K562 treated with DMSO at 1 percent for 48 hours (cell line): Measurements from ENCODE around the gene ARL14. TPM values are rescaled to one million over a fixed set of nuclear protein-coding genes. Genes with fewer than 3 reads are reported as not detected.

ENCODE experiments used
- total RNA-seq: library from RNA; unstranded; fragments of 300-600 nt; gene quantifications from 2 replicates; pipeline ENCODE4 v1.2.3, GENCODE V29; 2022; ENCODE audit warnings: low replicate concordance; ENCODE audit errors: extremely low read depth

Gene ARL14
- total RNA-seq = not detected in 2 replicates

DNA sequence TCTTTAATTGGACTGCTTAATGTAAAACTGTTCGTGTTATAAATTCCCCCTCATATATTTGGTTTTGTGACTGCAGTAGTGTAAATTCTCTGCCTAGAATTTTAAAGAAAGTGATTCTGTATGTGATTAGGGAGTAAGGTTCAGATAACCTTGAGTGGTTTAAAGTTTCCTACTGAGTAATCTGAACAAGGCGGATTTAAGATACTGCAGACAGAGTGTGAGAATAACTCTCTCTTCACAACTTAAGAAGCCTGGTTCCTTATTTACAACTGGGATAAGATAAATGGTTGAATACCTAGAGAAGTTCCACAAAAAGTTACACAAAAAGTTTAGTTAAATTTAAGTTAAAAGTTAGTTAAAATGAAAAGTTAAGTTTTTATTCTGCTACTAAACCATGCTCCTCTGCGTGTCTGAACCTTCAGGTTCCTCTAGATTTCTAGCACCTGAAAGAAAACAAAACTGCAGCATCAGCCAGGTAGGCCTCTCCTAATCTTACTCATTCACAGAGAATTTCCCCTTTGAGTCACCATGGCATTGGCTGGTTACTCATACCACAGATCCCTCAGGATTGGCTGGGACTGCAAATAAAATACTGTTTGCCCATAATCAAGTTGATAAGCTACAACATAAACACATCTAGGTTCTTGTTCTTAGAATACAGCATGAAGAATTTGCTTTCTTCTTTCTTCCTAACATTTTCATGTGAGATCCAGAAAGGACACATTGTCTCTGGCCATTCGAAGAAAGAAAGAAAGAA lies at the start of gene ARL14:
ARL14 (plus strand) TSS at position 614 of the 757 bp plus-strand sequence. CDS start 187 bp downstream, outside the sequence.

Other genes with a start within 250 kb of the ARL14 start
- not detected in 2 replicates for gene TRIM59, start 227.4 kb upstream of the ARL14 start, total RNA-seq
- gene KPNA4, start 111.6 kb upstream of the ARL14 start, total RNA-seq = not detected in 2 replicates
- gene PPM1L, start 79.1 kb downstream of the ARL14 start, total RNA-seq = not detected in 2 replicates